ENCODE data around the gene IQSEC1. TPM values are rescaled to one million over a fixed set of nuclear protein-coding genes. Genes with fewer than 3 reads are reported as not detected.

Gene IQSEC1
- total RNA-seq, 2 donors from 2014 or later, result 22.7 to 24.5 TPM

- Histone ChIP-seq H3K36me3 (ENCODE audit: control insufficient read depth, insufficient read depth, low read length) (no peaks in the 10 kb centered on the region), H3K4me1 (ENCODE audit: control insufficient read depth, insufficient read depth, low read length) (peaks cover 10% of the 10 kb centered on the region), H3K4me3 (ENCODE audit: low read length) (no peak overlapping the region), H3K27ac (ENCODE audit: low read depth, low read length) (peak overlapping the region; percentile 86), H3K9me3 (ENCODE audit: control insufficient read depth, low read length) (no peaks in the 10 kb centered on the region), H3K9ac (ENCODE audit: extremely low read depth, low read length, poor library complexity, severe bottlenecking) (no peak overlapping the region), H3K27me3 (ENCODE audit: control insufficient read depth, insufficient read depth, low read length, poor library complexity, severe bottlenecking) (no peaks in the 10 kb centered on the region)
- H3K27ac Mint-ChIP-seq, result no peak overlapping the region
- no peak for TF ChIP-seq CTCF (conservative IDR thresholded peaks at IDR 0.05)
- H3K4me1 Mint-ChIP-seq, result peaks cover 15% of the 10 kb centered on the region
- WGBS, 2 experiments (ENCODE audit: insufficient coverage in 1 of 2, insufficient read length in 1 of 2), result 46 to 50% methylated on average over 7 to 8 of the region's 8 CpGs
- H3K9me3 Mint-ChIP-seq, result no peaks in the 10 kb centered on the region
- no peaks in the 10 kb centered on the region for H3K36me3 Mint-ChIP-seq (ENCODE audit: low read depth)
- H3K27me3 Mint-ChIP-seq (ENCODE audit: insufficient read depth), result peaks cover 2% of the 10 kb centered on the region
- no peak overlapping the region for H3K4me3 Mint-ChIP-seq
- peak; percentile 80 for DNase-seq
Measured at GRCh38 chr3:13018043-13018451, 55.2 kb downstream of the IQSEC1 start.

DNA sequence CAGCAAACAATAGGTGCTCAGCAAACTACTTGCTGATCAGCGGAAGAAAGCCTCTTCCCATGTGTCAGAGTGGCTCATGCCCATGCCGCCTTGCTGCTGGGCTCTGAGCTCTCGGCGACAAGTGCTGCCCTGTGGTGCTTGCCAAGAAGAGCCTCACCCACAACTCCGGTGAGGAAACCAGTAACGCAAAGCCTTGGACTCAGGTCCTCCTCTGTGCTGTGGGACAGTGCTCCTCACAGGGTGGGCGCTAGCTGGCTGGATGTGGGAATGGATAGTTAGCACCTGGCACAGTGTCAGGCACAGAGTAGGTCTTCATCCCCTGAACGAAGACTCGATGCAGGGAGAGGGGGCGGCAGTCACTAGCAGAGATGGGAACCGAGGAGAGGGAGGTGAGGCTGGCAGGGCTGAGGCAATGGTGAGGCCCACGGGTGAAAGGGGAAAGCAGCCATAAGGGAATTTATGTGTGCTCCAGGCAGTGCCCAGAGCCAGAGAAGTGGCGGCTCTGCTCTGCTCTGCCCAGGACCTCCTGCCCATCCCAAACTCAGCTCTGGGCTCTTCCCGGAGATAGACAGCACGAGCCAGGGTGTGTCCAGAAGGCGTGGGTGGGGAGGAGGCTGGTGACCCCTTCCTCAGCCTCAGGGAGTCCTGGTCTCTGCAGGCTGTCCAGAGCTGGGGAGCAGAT is 55.7 kb downstream of the IQSEC1 start:
- no peak for TF ChIP-seq CTCF (conservative IDR thresholded peaks at IDR 0.05)
- no peak for DNase-seq
- H3K27me3 Mint-ChIP-seq (ENCODE audit: insufficient read depth), result peaks cover 2% of the 10 kb centered on the region
- Histone ChIP-seq H3K27ac (ENCODE audit: low read depth, low read length) (peak overlapping the region; percentile 86), H3K4me3 (ENCODE audit: low read length) (no peak overlapping the region), H3K36me3 (ENCODE audit: control insufficient read depth, insufficient read depth, low read length) (no peaks in the 10 kb centered on the region), H3K27me3 (ENCODE audit: control insufficient read depth, insufficient read depth, low read length, poor library complexity, severe bottlenecking) (no peaks in the 10 kb centered on the region), H3K9ac (ENCODE audit: extremely low read depth, low read length, poor library complexity, severe bottlenecking) (no peak overlapping the region), H3K9me3 (ENCODE audit: control insufficient read depth, low read length) (no peaks in the 10 kb centered on the region), H3K4me1 (ENCODE audit: control insufficient read depth, insufficient read depth, low read length) (peaks cover 10% of the 10 kb centered on the region)
- no peak overlapping the region for H3K27ac Mint-ChIP-seq
- peaks cover 15% of the 10 kb centered on the region for H3K4me1 Mint-ChIP-seq
- H3K9me3 Mint-ChIP-seq, result no peaks in the 10 kb centered on the region
- no peak overlapping the region for H3K4me3 Mint-ChIP-seq
- H3K36me3 Mint-ChIP-seq (ENCODE audit: low read depth), result no peaks in the 10 kb centered on the region
- 91 to 98% methylated on average over 7 to 16 of the region's 16 CpGs for WGBS, 2 experiments (ENCODE audit: insufficient coverage in 1 of 2, insufficient read length in 1 of 2)

GRCh38 chr3:13016721-13017255 is 56.4 kb downstream of the IQSEC1 start:
- Histone ChIP-seq H3K4me3 (ENCODE audit: low read length) (no peak overlapping the region), H3K9ac (ENCODE audit: extremely low read depth, low read length, poor library complexity, severe bottlenecking) (no peak overlapping the region), H3K27ac (ENCODE audit: low read depth, low read length) (peak overlapping the region; percentile 91), H3K9me3 (ENCODE audit: control insufficient read depth, low read length) (no peaks in the 10 kb centered on the region), H3K4me1 (ENCODE audit: control insufficient read depth, insufficient read depth, low read length) (peaks cover 10% of the 10 kb centered on the region), H3K27me3 (ENCODE audit: control insufficient read depth, insufficient read depth, low read length, poor library complexity, severe bottlenecking) (no peaks in the 10 kb centered on the region), H3K36me3 (ENCODE audit: control insufficient read depth, insufficient read depth, low read length) (no peaks in the 10 kb centered on the region)
- WGBS, 2 experiments (ENCODE audit: insufficient coverage in 1 of 2, insufficient read length in 1 of 2), result 88% methylated on average over 9 of the region's 9 CpGs
- H3K27me3 Mint-ChIP-seq (ENCODE audit: insufficient read depth), result peaks cover 2% of the 10 kb centered on the region
- no peak overlapping the region for H3K4me3 Mint-ChIP-seq
- H3K4me1 Mint-ChIP-seq, result peaks cover 15% of the 10 kb centered on the region
- TF ChIP-seq CTCF (conservative IDR thresholded peaks at IDR 0.05), result no peak
- H3K27ac Mint-ChIP-seq, result no peak overlapping the region
- DNase-seq, result no peak
- no peaks in the 10 kb centered on the region for H3K36me3 Mint-ChIP-seq (ENCODE audit: low read depth)
- H3K9me3 Mint-ChIP-seq, result no peaks in the 10 kb centered on the region
